GM12875 (cell line): ENCODE results near the gene ZNF433.

Source experiments
- H3K4me3 ChIP-seq: one replicate; pipeline ENCODE4 v1.5.1; 2011; ENCODE audit warnings: low read depth, low read length, control low read depth
- CTCF ChIP-seq: IDR thresholded peaks from 2 replicates; pipeline ENCODE4 v1.5.1; 2011; ENCODE audit warnings: low read depth, mild to moderate bottlenecking, control low read depth, inconsistent platforms, low read length, moderate library complexity, borderline replicate concordance; ENCODE audit not compliant: insufficient read depth

Gene ZNF433

GRCh38 chr19:12052497-12053169 lies 17.2 kb upstream of the ZNF433 start, which contains the start of gene ZNF878:
TSS of gene ZNF878 (minus strand) at chr19:12052961. CDS start at chr19:12052801, 160 bp downstream.
- peak; percentile 35; the same call in 1 of the 2 replicates for TF ChIP-seq CTCF
- H3K4me3 ChIP-seq: peak within 1 kb of the TSS; percentile 84

DNA sequence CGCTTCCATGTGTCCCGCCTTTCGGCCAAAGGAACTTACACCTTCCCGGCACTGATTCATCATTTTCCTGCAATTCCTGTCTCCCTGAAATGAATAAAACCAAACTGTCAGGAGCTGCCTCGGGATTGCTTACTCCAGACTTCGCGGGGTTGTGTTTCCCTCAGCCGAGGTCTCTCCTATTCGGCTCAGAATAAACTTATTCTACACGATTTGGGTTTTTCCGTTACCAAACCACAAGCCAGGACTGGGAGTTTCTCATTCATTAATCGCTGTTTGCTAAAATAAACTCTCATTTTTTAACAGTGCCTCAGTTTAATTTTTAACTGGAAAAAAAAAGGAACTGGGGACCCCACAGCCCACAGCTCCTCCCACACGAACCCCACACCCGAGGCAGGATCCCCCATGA lies 16.6 kb upstream of the ZNF433 start:
- no peak for TF ChIP-seq CTCF
- H3K4me3 ChIP-seq: peak overlapping the region; percentile 84

DNA sequence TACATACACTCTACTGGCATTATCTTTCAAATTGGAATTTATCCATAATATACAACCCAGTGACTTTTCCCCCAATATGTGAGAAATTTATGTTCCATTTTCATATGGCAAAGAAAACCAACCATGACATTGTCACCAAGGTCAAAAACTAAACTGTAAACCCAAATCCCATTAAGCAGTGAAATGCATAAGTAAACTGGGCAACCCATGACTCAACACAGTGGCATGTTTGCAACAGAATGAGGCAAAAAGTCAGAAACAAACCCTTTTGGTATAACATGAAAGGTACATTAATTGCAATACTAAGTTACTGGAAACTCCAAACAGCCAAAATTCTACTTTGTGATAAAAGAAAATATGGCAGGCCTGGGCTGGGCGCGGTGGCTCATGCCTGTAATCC lies 12.4 kb upstream of the ZNF433 start:
- no peak overlapping the region for H3K4me3 ChIP-seq
- TF ChIP-seq CTCF: no peak

DNA sequence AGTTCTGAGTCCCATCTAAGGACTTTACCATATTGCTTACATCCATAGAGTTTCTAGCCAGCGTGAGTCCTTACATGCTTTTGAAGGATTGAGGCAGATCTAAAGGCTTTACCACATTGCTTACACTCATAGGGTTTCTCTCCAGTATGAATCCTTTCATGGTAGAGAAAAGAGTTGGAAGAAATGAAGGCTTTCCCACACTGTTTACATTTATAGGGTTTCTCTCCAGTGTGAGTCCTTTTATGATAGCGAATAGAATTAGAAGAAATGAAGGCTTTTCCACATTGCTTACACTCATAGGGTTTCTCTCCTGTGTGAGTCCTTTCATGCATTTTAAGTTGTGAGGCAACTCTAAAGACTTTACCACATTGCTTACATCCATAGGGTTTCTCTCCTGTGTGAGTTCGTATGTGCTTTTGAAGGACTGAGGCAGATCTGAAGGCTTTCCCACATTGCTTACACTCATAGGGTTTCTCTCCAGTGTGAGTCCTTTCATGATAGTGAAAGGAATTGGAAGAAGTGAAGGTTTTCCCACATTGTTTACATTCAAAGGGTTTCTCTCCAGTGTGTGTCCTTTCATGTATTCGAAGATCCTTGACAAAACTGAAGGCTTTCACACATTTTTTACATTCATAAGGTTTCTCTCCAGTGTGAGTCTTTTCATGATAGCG lies 8.4 kb upstream of the ZNF433 start:
- no peak for TF ChIP-seq CTCF
- H3K4me3 ChIP-seq: no peak overlapping the region

DNA sequence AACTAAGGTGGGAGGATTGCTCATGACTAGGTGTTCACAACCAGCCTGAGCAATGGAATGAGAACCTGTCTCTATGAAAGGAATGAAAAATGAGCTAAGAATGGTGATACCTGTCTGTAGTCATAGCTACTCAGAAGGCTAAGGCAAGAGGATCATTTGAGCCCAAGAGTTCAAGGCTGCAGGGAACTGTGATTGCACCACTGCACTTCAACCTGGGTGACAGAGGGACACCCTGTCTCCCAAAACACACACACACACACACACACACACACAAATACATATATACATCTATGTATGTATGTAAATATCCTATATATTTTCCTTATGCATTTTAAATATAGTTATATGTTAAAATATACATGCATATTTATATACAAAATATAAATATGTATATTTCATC lies 7.4 kb upstream of the ZNF433 start:
- TF ChIP-seq CTCF: no peak
- H3K4me3 ChIP-seq: no peak overlapping the region

GRCh38 chr19:12034620-12035019 lies 859 bp downstream of the ZNF433 start:
- TF ChIP-seq CTCF: no peak
- no peak overlapping the region for H3K4me3 ChIP-seq

DNA sequence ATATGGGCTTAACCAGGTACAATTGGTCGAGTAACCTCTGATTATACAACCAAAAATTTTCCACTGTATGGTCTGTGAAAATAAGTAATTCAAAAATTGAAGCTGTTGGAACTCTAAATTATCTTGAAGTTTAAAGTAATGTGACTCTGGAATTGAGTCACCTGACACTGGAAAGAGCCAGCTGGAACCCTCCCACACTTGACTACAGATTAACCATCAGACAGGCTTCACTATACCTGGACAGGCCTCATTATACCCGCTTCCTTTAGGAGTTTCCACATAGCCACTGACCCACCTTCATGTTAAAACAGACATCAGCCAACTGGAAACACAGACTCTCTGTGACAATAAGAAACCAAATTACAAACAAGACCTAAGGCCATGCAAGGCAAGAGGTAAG lies 1.3 kb downstream of the ZNF433 start:
- no peak for TF ChIP-seq CTCF
- H3K4me3 ChIP-seq: no peak overlapping the region
